GM18517 (cell line): ENCODE data around the gene PPP1CA.

Experiments
- ATAC-seq: cut with Tn5 transposase; IDR thresholded peaks from one replicate; pipeline ENCODE4 v1.9.1; 2021; ENCODE audit warnings: mild to moderate bottlenecking, moderate library complexity; ENCODE audit not compliant: unreplicated experiment

PPP1CA gene

GRCh38 chr11:67401495-67402191 lies at the start of gene PPP1CA:
TSS of gene PPP1CA (minus strand) at chr11:67401858. CDS start at chr11:67401782, 76 bp downstream.
- peak; percentile 58 for ATAC-seq

- ATAC-seq, result no peak
Observed at GRCh38 chr11:67450796-67451657, 49.4 kb upstream of the PPP1CA start.

GRCh38 chr11:67449116-67449844 lies 47.6 kb upstream of the PPP1CA start:
- ATAC-seq, result no peak

GRCh38 chr11:67448220-67448609 lies 46.6 kb upstream of the PPP1CA start:
- no peak for ATAC-seq

- no peak for ATAC-seq
Observed at GRCh38 chr11:67445515-67445914, 43.9 kb upstream of the PPP1CA start.

- no peak for ATAC-seq
Observed at GRCh38 chr11:67442504-67443404, 41.1 kb upstream of the PPP1CA start.

GRCh38 chr11:67441731-67442351 lies 40.2 kb upstream of the PPP1CA start:
- ATAC-seq, result no peak

- no peak for ATAC-seq
Observed at GRCh38 chr11:67441098-67441563, 39.5 kb upstream of the PPP1CA start.

GRCh38 chr11:67440229-67441097 lies 38.8 kb upstream of the PPP1CA start:
- ATAC-seq, result no peak

GRCh38 chr11:67439321-67440228 lies 37.9 kb upstream of the PPP1CA start:
- no peak for ATAC-seq

- no peak for ATAC-seq
Observed at GRCh38 chr11:67438158-67438902, 36.7 kb upstream of the PPP1CA start.

GRCh38 chr11:67437809-67438157 lies 36.1 kb upstream of the PPP1CA start:
- ATAC-seq, result no peak

GRCh38 chr11:67437082-67437808 lies 35.6 kb upstream of the PPP1CA start, which contains the start of gene PTPRCAP:
TSS of gene PTPRCAP (minus strand) at chr11:67437682. CDS start at chr11:67437619, 63 bp downstream.
- no peak for ATAC-seq

GRCh38 chr11:67436459-67437081 lies 34.9 kb upstream of the PPP1CA start:
- ATAC-seq, result peak; percentile 51

GRCh38 chr11:67435727-67436458 lies 34.2 kb upstream of the PPP1CA start:
- ATAC-seq, result no peak
